ENCODE data around the gene ESR2. TPM values are rescaled to one million over a fixed set of nuclear protein-coding genes. Genes with fewer than 3 reads are reported as not detected.

Gene ESR2
- total and polyA plus RNA-seq, 2 of the 8 experiments (the other 6 are each of a cell fraction or from before 2014, with no cell fraction given) = 0.19 to 0.23 TPM

GRCh38 chr14:64060648-64061096, 233.5 kb downstream of the ESR2 start:
- H3K14ac ChIP-seq (ENCODE audit: insufficient read length) = no peak overlapping the region
- ChIA-PET POLR2A (ENCODE audit: partially characterized antibody) (interaction anchor here (0.6 to 1.4 kb wide), 3 partner anchors 10 to 54 kb away, joined by 3 read pairs; no protein-coding TSS in a partner anchor), CTCF (ENCODE audit: partially characterized antibody) (interaction anchor here (0.6 to 1.8 kb wide), 23 partner anchors 13 to 673 kb away, joined by 3 to 11 read pairs (median 4); no protein-coding TSS in a partner anchor)
- H3K23me2 ChIP-seq (ENCODE audit: low read depth, low read length) = no peaks in the 10 kb centered on the region
- H3K4me3 ChIP-seq (ENCODE audit: extremely low read depth in 1 of 4, insufficient read depth in 2 of 4, low read depth in 3 of 4, low read length in 4 of 4) = peak overlapping the region in 1 of 4 experiments; percentile 5; a peak in 1 of 8 replicates
- WGBS, 2 experiments (ENCODE audit: extremely low coverage in 1 of 2, insufficient coverage in 1 of 2, insufficient read length in 1 of 2, insufficient replicate concordance in 2 of 2, low coverage in 1 of 2, low lambda C conversion rate in 2 of 2, missing lambda C conversion rate in 1 of 2) = 31% methylated on average over 5 of the region's 5 CpGs; no CpG with 5 or more reads in 1 of the 2 experiments
- 0 out of 2 replicates have a peak overlapping the region, but pooled peaks have one; percentile 22 for H2AFZ ChIP-seq (ENCODE audit: low read length)
- no peak overlapping the region for H3K56ac ChIP-seq (replicated peaks; ENCODE audit: insufficient read length, low read depth, low read length)
- H3K27me3 ChIP-seq (replicated peaks in 1 of 4; ENCODE audit: control insufficient read depth in 3 of 4, extremely low read depth in 1 of 4, insufficient read depth in 3 of 4, low read length in 3 of 4) = no peaks in the 10 kb centered on the region
- H3K79me2 ChIP-seq (ENCODE audit: control insufficient read depth in 1 of 2, insufficient read depth in 2 of 2, low read length in 2 of 2) = no peaks in the 10 kb centered on the region
- H3K9me3 ChIP-seq (ENCODE audit: insufficient read depth in 2 of 2, low read depth in 1 of 2, low read length in 1 of 2) = no peaks in the 10 kb centered on the region
- H3K27ac ChIP-seq (ENCODE audit: low read depth, low read length) = peak overlapping the region; percentile 57
- peak; percentile 82 to 85 for DNase-seq (ENCODE audit: low read depth in 1 of 2, low spot score in 2 of 2)
- H2BK12ac ChIP-seq (ENCODE audit: low read depth, low read length) = peak overlapping the region; percentile 94
- no peak overlapping the region for H2BK120ac ChIP-seq (replicated peaks; ENCODE audit: low read depth, low read length)
- no peak overlapping the region for H2BK20ac ChIP-seq (ENCODE audit: low read length)
- H4K20me1 ChIP-seq (replicated peaks in 1 of 2; ENCODE audit: control insufficient read depth in 1 of 2, insufficient read depth in 2 of 2, low read length in 2 of 2) = no peaks in the 10 kb centered on the region
- H2BK15ac ChIP-seq (ENCODE audit: low read length) = no peak overlapping the region
- no peak overlapping the region for H4K91ac ChIP-seq (replicated peaks; ENCODE audit: insufficient read length, low read length)
- peak overlapping the region; percentile 93 for H2BK5ac ChIP-seq (ENCODE audit: low read depth, low read length)
- H3K18ac ChIP-seq (ENCODE audit: extremely low read depth, low read length) = peak overlapping the region; percentile 89
- no peaks in the 10 kb centered on the region for H3K79me1 ChIP-seq (ENCODE audit: low read depth, low read length)
- peak; percentile 98 for FAIRE-seq
- H3K4me2 ChIP-seq (ENCODE audit: insufficient read depth in 1 of 2, low read depth in 2 of 2, low read length in 2 of 2) = peak overlapping the region in 1 of 2 experiments; percentile 5; a peak in 1 of 4 replicates
- H3K4me1 ChIP-seq (replicated peaks in 1 of 4; ENCODE audit: control insufficient read depth in 3 of 4, insufficient read depth in 4 of 4, low read length in 3 of 4) = peaks cover 0 to 12% (median 5%) of the 10 kb centered on the region in 4 experiments; a peak in 3 of 7 replicates
- no peak overlapping the region; a peak in 1 of 7 replicates for H3K9ac ChIP-seq (replicated peaks in 1 of 4; ENCODE audit: extremely low read depth in 1 of 4, low read depth in 3 of 4, low read length in 3 of 4)
- H4K5ac ChIP-seq (ENCODE audit: insufficient read length, low read depth, low read length) = peak overlapping the region; percentile 8
- no peak overlapping the region for H3K4ac ChIP-seq (replicated peaks; ENCODE audit: insufficient read length, low read depth, low read length)
- no peak overlapping the region for H3K23ac ChIP-seq (ENCODE audit: insufficient read length)
- H3K36me3 ChIP-seq (ENCODE audit: control insufficient read depth in 2 of 4, insufficient read depth in 4 of 4, low read length in 3 of 4) = peaks cover 0 to 11% (median 1%) of the 10 kb centered on the region in 4 experiments; a peak in 3 of 8 replicates
- no peak overlapping the region for H4K8ac ChIP-seq (ENCODE audit: extremely low read depth, insufficient read depth, low read length)
- H2AK5ac ChIP-seq (ENCODE audit: low read depth, low read length) = 0 out of 2 replicates have a peak overlapping the region, but pooled peaks have one; percentile 91
- TF ChIP-seq POLR2AphosphoS5 (IDR thresholded peaks at IDR 0.05; ENCODE audit: low read depth, low read length) (peak; percentile 56; the same call in 1 of the 2 replicates), CTBP2 (IDR thresholded peaks at IDR 0.05; ENCODE audit: borderline replicate concordance, insufficient read depth, insufficient read length, low read length) (peak; percentile 78), SIRT6 (IDR thresholded peaks at IDR 0.05; ENCODE audit: low read length) (no peak), ATF2 (IDR thresholded peaks at IDR 0.05; ENCODE audit: low read length) (peak; percentile 75; the same call in 1 of the 2 replicates), BCL11A (IDR thresholded peaks at IDR 0.05; ENCODE audit: low read depth in 2 of 2, low read length in 2 of 2) (peak in 1 of 2 experiments; percentile 28), RNF2 (IDR thresholded peaks at IDR 0.05; ENCODE audit: borderline replicate concordance, low read depth, low read length, missing control alignments, poor library complexity, severe bottlenecking) (no peak), RAD21 (IDR thresholded peaks at IDR 0.05 in 1 of 2, conservative IDR thresholded peaks at IDR 0.05 in 1 of 2; ENCODE audit: low read depth in 2 of 2, low read length in 2 of 2) (peak; percentile 81 to 84), TAF1 (IDR thresholded peaks at IDR 0.05; ENCODE audit: low read depth, low read length) (peak; percentile 15; the same call in 1 of the 2 replicates)
